ENCODE data around the gene ZNF219. TPM values are rescaled to one million over a fixed set of nuclear protein-coding genes. Genes with fewer than 3 reads are reported as not detected.

The ZNF219 gene
- 10 to 100 TPM in 1 of 5 donors, 1 to 10 TPM in 4; 7.2 to 12.4 (median 8.1) TPM for total RNA-seq
- total RNA-seq (2013) = 3.9 TPM
- 2.5 to 19.2 (median 9.9) reads per million in 29 experiments for total RNA-seq

DNA sequence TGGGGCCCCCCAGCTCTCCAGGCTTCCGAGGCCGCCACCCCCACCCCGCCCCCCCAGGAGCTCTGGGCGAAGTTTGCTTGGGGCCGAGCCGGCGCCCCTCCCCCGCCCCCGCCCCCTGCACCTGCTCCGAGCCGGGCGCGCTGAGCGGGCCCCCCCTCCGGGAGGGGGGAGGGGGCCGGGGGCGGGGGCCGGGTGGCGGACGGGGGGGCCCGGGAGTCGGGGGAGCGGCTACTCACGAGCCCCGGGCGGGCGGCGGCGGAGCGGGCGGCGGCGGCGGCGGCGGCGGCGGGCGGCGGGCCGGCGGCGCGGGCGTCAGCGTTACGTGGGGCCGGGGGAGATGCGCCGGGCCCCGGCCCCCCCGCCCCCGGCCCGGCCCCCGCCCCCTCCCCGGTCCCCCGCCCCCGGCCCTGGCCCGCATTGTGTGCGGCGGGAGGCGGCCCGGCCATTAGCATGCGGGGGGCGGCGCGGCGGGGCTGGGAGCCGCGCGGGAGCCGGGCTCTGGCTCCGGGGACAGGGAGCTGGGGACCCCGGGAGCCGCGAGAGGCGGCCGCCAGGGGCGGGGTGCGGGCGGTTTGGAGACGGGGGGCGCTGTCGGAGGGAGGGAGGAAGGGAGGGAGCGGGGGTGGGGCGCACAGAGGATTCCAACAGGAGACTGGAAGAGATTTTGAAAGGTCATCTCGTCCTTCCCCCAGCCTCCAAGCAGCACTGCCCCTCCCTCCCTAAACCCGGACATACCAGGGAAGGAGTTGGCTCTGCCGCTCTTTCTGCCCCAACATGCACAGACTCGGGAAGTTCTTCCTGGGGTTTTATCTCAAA, at the start of gene ZNF219:
Gene ZNF219 (minus strand): TSS at position 580 of the 816 bp plus-strand sequence. CDS start 5,064 bp downstream, outside the sequence.
- H3K9me3 ChIP-seq = no peaks in the 10 kb centered on the region
- peak; percentile 56 to 62 (median 58) for ATAC-seq (replicated peaks in 1 of 4)
- Mint-ChIP-seq H3K27ac (peak within 1 kb of the TSS; percentile 83 to 84), H3K9me3 (no peaks in the 10 kb centered on the region), H3K27me3 (peaks cover 0 to 1% of the 10 kb centered on the region in 2 donors), H3K4me3 (peak within 1 kb of the TSS; percentile 80 to 88 (median 87)), H3K36me3 (no peaks in the 10 kb centered on the region), H3K4me1 (peaks cover 19 to 29% (median 20%) of the 10 kb centered on the region in 3 donors)
- H3K4me3 ChIP-seq (ENCODE audit: control insufficient read depth in 1 of 2, extremely low read depth in 1 of 2, low read length in 1 of 2) = peak within 1 kb of the TSS; percentile 60 to 63
- peaks cover 7 to 21% of the 10 kb centered on the region in 2 experiments for H3K4me1 ChIP-seq (ENCODE audit: control insufficient read depth in 1 of 2, extremely low read depth in 1 of 2, insufficient read depth in 2 of 2, low read length in 2 of 2)
- H3K36me3 ChIP-seq (ENCODE audit: control insufficient read depth in 2 of 2, extremely low read depth in 1 of 2, insufficient read depth in 1 of 2, low read length in 1 of 2) = no peaks in the 10 kb centered on the region
- peak in 9 of 35 experiments; percentile 14 to 57 (median 24) for DNase-seq
- ChIA-PET CTCF (interaction anchor here (0.6 to 2.1 kb wide), 5 partner anchors 9 to 745 kb away, joined by 3 to 7 read pairs (median 4); partner anchors contain the start of gene ARHGEF40 (in 1 of the 2)), POLR2A (interaction anchor here in 1 of 2 donors (0.6 kb wide), 2 partner anchors 55 to 695 kb away, joined by 4 to 5 read pairs; no protein-coding TSS in a partner anchor)
- peaks cover 0 to 9% of the 10 kb centered on the region in 2 experiments for H3K27me3 ChIP-seq (replicated peaks in 1 of 2; ENCODE audit: control insufficient read depth in 2 of 2, extremely low read depth in 1 of 2, insufficient read depth in 2 of 2, low read length in 1 of 2)
- peak within 1 kb of the TSS; percentile 71 for H3K27ac ChIP-seq (ENCODE audit: low read length)
- WGBS (ENCODE audit: insufficient coverage) = under 1% methylated on average over 44 of the region's 90 CpGs

DNA sequence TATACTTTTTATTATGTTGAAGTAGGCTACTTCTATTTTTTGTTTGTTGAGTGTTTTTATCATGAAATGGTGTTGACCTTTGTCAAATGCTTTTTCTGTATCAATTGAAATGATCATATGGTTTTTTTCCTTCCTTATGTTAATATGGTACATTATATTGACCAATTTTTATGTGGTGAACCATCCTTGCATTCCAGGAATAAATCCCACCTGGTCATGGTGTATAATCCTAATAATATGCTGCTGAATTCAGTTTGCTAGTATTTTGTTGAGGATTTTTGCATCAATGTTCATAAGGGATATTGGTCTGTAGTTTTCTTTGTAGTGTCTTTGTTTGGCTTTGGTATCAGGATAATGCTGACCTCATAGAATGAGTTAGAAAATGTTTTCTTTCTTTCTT, 47.0 kb upstream of the ZNF219 start:
- CTCF ChIA-PET = no interaction called here
- H3K27me3 ChIP-seq (replicated peaks in 1 of 2; ENCODE audit: control insufficient read depth in 2 of 2, extremely low read depth in 1 of 2, insufficient read depth in 2 of 2, low read length in 1 of 2) = peaks cover 0 to 2% of the 10 kb centered on the region in 2 experiments
- POLR2A ChIA-PET = no interaction called here
- no peak overlapping the region for H3K27ac ChIP-seq (ENCODE audit: low read length)
- no peaks in the 10 kb centered on the region for H3K36me3 ChIP-seq (ENCODE audit: control insufficient read depth in 2 of 2, extremely low read depth in 1 of 2, insufficient read depth in 1 of 2, low read length in 1 of 2)
- no peak overlapping the region for H3K4me3 Mint-ChIP-seq
- H3K27ac Mint-ChIP-seq = no peak overlapping the region
- ATAC-seq (replicated peaks in 1 of 4) = no peak
- H3K9me3 ChIP-seq = peaks cover 6% of the 10 kb centered on the region
- H3K36me3 Mint-ChIP-seq = no peaks in the 10 kb centered on the region
- H3K4me1 Mint-ChIP-seq = no peaks in the 10 kb centered on the region
- H3K27me3 Mint-ChIP-seq = peaks cover 8 to 9% of the 10 kb centered on the region in 2 donors
- no peak for DNase-seq
- no peaks in the 10 kb centered on the region for H3K4me1 ChIP-seq (ENCODE audit: control insufficient read depth in 1 of 2, extremely low read depth in 1 of 2, insufficient read depth in 2 of 2, low read length in 2 of 2)
- H3K9me3 Mint-ChIP-seq = peaks cover 8 to 18% (median 15%) of the 10 kb centered on the region in 3 donors
- H3K4me3 ChIP-seq (ENCODE audit: control insufficient read depth in 1 of 2, extremely low read depth in 1 of 2, low read length in 1 of 2) = no peak overlapping the region

DNA sequence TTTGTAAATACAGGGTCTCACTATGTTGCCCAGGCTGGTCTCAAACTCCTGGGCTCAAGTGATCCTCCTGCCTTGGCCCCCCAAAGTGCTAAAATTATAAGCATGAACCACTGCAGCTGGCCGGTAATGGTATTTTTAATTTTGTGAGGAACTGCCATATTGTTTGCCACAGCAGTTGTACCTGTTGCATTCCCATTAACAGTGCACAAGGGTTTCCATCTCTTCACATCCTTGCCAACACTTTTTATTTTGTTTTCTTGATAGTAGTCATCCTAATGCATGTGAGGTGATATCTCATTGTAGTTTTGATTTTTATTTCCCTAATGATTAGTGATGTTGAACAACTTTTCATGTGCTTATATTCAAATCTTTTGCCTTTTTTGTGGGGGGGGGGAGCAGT, 43.9 kb upstream of the ZNF219 start:
- WGBS (ENCODE audit: insufficient coverage) = no CpG with 5 or more reads among the region's 1 CpG

DNA sequence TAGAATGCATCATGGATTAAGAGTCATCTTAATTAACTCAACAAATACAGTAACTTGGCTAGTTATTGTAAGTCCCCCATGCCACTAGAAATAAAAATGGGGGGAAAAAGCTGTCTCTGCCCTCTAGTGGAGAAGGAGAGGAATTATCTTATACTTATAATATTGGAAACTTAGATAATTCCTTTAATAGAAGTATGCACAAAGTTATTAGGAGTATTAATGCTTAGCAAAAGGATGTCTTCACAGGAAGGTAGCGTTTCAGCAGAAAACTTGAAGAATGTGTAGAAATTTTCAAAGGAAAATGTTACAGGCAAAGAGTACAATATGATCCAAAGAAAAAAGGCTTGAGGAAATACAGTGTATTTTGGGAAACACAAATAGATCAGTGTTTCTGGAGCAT, 37.6 kb upstream of the ZNF219 start:
- CTCF ChIA-PET = interaction anchor here (0.6 to 2.6 kb wide), 4 partner anchors 12 to 821 kb away, joined by 3 to 10 read pairs (median 4); no protein-coding TSS in a partner anchor
- no peak overlapping the region for H3K4me3 Mint-ChIP-seq

More for the DNA sequence above, 43.9 kb upstream of the ZNF219 start:
- Mint-ChIP-seq H3K27me3 (peaks cover 8 to 9% of the 10 kb centered on the region in 2 donors), H3K9me3 (peaks cover 8 to 18% (median 15%) of the 10 kb centered on the region in 3 donors), H3K36me3 (no peaks in the 10 kb centered on the region), H3K4me1 (no peaks in the 10 kb centered on the region), H3K27ac (no peak overlapping the region), H3K4me3 (no peak overlapping the region)
- DNase-seq (no peak), ATAC-seq (replicated peaks in 1 of 4) (no peak)
- H3K36me3 ChIP-seq (ENCODE audit: control insufficient read depth in 2 of 2, extremely low read depth in 1 of 2, insufficient read depth in 1 of 2, low read length in 1 of 2) = no peaks in the 10 kb centered on the region
- H3K4me1 ChIP-seq (ENCODE audit: control insufficient read depth in 1 of 2, extremely low read depth in 1 of 2, insufficient read depth in 2 of 2, low read length in 2 of 2) = no peaks in the 10 kb centered on the region
- no peak overlapping the region for H3K4me3 ChIP-seq (ENCODE audit: control insufficient read depth in 1 of 2, extremely low read depth in 1 of 2, low read length in 1 of 2)
- POLR2A ChIA-PET = no interaction called here
- no peak overlapping the region for H3K27ac ChIP-seq (ENCODE audit: low read length)
- H3K27me3 ChIP-seq (replicated peaks in 1 of 2; ENCODE audit: control insufficient read depth in 2 of 2, extremely low read depth in 1 of 2, insufficient read depth in 2 of 2, low read length in 1 of 2) = peaks cover 0 to 5% of the 10 kb centered on the region in 2 experiments
- CTCF ChIA-PET = interaction anchor here in 1 of 2 donors (0.6 kb wide), 1 partner anchor 727 kb away, joined by 3 read pairs; no protein-coding TSS in a partner anchor
- peaks cover 6% of the 10 kb centered on the region for H3K9me3 ChIP-seq

DNA sequence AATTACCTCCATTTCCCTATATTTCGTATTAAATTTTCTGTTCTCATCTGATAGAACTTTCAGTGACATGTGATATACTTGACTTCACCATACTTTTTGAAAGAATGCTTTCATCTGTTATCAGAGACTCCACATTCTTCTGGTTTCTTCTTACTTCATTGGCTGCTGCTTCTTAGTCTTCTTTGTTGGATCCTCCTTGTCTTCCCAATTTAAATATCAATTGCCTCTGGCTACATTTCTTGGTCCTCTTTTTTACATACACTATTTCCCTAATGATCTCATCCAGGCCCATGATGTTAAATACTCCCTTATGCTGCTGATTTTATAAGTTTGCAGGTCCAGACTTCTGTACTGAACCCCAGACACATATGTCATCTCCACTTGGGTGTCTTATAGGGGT, 35.4 kb upstream of the ZNF219 start:
- 44% methylated on average over 1 of the region's 1 CpG for WGBS (ENCODE audit: insufficient coverage)
- H3K9me3 Mint-ChIP-seq = no peaks in the 10 kb centered on the region
- Histone ChIP-seq H3K4me1 (ENCODE audit: control insufficient read depth in 1 of 2, extremely low read depth in 1 of 2, insufficient read depth in 2 of 2, low read length in 2 of 2) (no peaks in the 10 kb centered on the region), H3K9me3 (no peaks in the 10 kb centered on the region), H3K4me3 (ENCODE audit: control insufficient read depth in 1 of 2, extremely low read depth in 1 of 2, low read length in 1 of 2) (no peak overlapping the region), H3K27me3 (replicated peaks in 1 of 2; ENCODE audit: control insufficient read depth in 2 of 2, extremely low read depth in 1 of 2, insufficient read depth in 2 of 2, low read length in 1 of 2) (no peaks in the 10 kb centered on the region), H3K36me3 (ENCODE audit: control insufficient read depth in 2 of 2, extremely low read depth in 1 of 2, insufficient read depth in 1 of 2, low read length in 1 of 2) (no peaks in the 10 kb centered on the region), H3K27ac (ENCODE audit: low read length) (no peak overlapping the region)
- CTCF ChIA-PET = no interaction called here
- no peaks in the 10 kb centered on the region for H3K4me1 Mint-ChIP-seq
- POLR2A ChIA-PET = no interaction called here
- DNase-seq (no peak), ATAC-seq (replicated peaks in 1 of 4) (no peak)
- H3K36me3 Mint-ChIP-seq = no peaks in the 10 kb centered on the region
- no peak overlapping the region for H3K27ac Mint-ChIP-seq
- H3K27me3 Mint-ChIP-seq = peaks cover 0 to 2% of the 10 kb centered on the region in 2 donors
- H3K4me3 Mint-ChIP-seq = no peak overlapping the region

More for the DNA sequence above, 37.6 kb upstream of the ZNF219 start:
- Mint-ChIP-seq H3K27ac (no peak overlapping the region), H3K9me3 (no peaks in the 10 kb centered on the region), H3K4me1 (no peaks in the 10 kb centered on the region), H3K27me3 (peaks cover 0 to 2% of the 10 kb centered on the region in 2 donors), H3K36me3 (no peaks in the 10 kb centered on the region)
- DNase-seq (peak in 1 of 35 experiments; percentile 21), ATAC-seq (replicated peaks in 1 of 4) (no peak)
- H3K4me3 ChIP-seq (ENCODE audit: control insufficient read depth in 1 of 2, extremely low read depth in 1 of 2, low read length in 1 of 2) = no peak overlapping the region
- H3K27ac ChIP-seq (ENCODE audit: low read length) = no peak overlapping the region
- no peaks in the 10 kb centered on the region for H3K9me3 ChIP-seq
- no peaks in the 10 kb centered on the region for H3K4me1 ChIP-seq (ENCODE audit: control insufficient read depth in 1 of 2, extremely low read depth in 1 of 2, insufficient read depth in 2 of 2, low read length in 2 of 2)
- WGBS (ENCODE audit: insufficient coverage) = no CpG with 5 or more reads among the region's 1 CpG
- peaks cover 0 to 5% of the 10 kb centered on the region in 2 experiments for H3K27me3 ChIP-seq (replicated peaks in 1 of 2; ENCODE audit: control insufficient read depth in 2 of 2, extremely low read depth in 1 of 2, insufficient read depth in 2 of 2, low read length in 1 of 2)
- POLR2A ChIA-PET = interaction anchor here in 1 of 2 donors (0.6 kb wide), 1 partner anchor 128 kb away, joined by 5 read pairs; no protein-coding TSS in a partner anchor
- H3K36me3 ChIP-seq (ENCODE audit: control insufficient read depth in 2 of 2, extremely low read depth in 1 of 2, insufficient read depth in 1 of 2, low read length in 1 of 2) = no peaks in the 10 kb centered on the region

DNA sequence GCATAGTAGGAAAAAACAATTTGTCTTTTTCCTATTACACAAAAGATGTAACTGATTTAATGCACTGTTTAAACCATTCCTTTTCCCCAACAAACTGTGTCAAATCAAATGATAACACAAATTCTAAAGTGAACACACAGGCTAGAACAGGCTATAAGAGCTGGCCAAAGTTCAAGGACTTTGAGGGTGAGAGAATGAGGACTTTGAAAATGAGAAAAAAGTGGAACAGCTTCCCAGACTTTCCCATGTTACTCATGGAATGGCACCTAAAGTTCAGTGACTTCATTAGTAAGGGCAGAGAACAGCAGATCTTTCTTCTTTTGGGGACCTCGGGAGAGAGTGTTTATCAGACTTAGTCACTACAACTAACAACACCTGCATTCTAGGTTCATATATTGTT, 25.0 kb upstream of the ZNF219 start:
- Histone ChIP-seq H3K27me3 (replicated peaks in 1 of 2; ENCODE audit: control insufficient read depth in 2 of 2, extremely low read depth in 1 of 2, insufficient read depth in 2 of 2, low read length in 1 of 2) (peaks cover 0 to 12% of the 10 kb centered on the region in 2 experiments), H3K4me3 (ENCODE audit: control insufficient read depth in 1 of 2, extremely low read depth in 1 of 2, low read length in 1 of 2) (no peak overlapping the region), H3K27ac (ENCODE audit: low read length) (no peak overlapping the region), H3K36me3 (ENCODE audit: control insufficient read depth in 2 of 2, extremely low read depth in 1 of 2, insufficient read depth in 1 of 2, low read length in 1 of 2) (no peaks in the 10 kb centered on the region), H3K4me1 (ENCODE audit: control insufficient read depth in 1 of 2, extremely low read depth in 1 of 2, insufficient read depth in 2 of 2, low read length in 2 of 2) (no peaks in the 10 kb centered on the region), H3K9me3 (peaks cover 5% of the 10 kb centered on the region)
- Mint-ChIP-seq H3K27ac (no peak overlapping the region), H3K4me3 (no peak overlapping the region), H3K27me3 (peaks cover 19 to 51% of the 10 kb centered on the region in 2 donors), H3K4me1 (no peaks in the 10 kb centered on the region), H3K36me3 (no peaks in the 10 kb centered on the region), H3K9me3 (peaks cover 0 to 6% (median 0%) of the 10 kb centered on the region in 3 donors)
- DNase-seq = no peak
- ATAC-seq (replicated peaks in 1 of 4) = no peak
- ChIA-PET CTCF (interaction anchor here (0.7 to 0.8 kb wide), 2 partner anchors 13 to 115 kb away, joined by 4 to 5 read pairs; no protein-coding TSS in a partner anchor), POLR2A (no interaction called here)
- no CpG with 5 or more reads among the region's 1 CpG for WGBS (ENCODE audit: insufficient coverage)

Measured in T-cell (primary cell).